BJ (cell line): Measurements from ENCODE around the gene ZBBX. TPM values are rescaled to one million over a fixed set of nuclear protein-coding genes. Genes with fewer than 3 reads are reported as not detected.
"Not testable (repeated sequence)": the region's sequence is repeated elsewhere in the genome, so short reads cannot be mapped to it uniquely, and the experiment has no call there.

ENCODE experiments used
- CTCF ChIA-PET: fragments of 350-600 bp; formaldehyde crosslinking; extraction: SDS; loops from one replicate; lab custom pipeline; 2021; ENCODE audit warnings: antibody characterized with exemption, inconsistent platforms; lab: Yijun Ruan, JAX
- POLR2A ChIA-PET: fragments of 300-600 bp; sonication (Branson Sonifier 250); formaldehyde crosslinking; extraction: SDS; loops from one replicate; lab custom pipeline; 2021; ENCODE audit warnings: antibody characterized with exemption; lab: Charles Lee
- DNase-seq: peaks from one replicate; pipeline ENCODE4 v3.0.0-alpha.2; 2011; ENCODE audit warnings: low read depth
- H3K27me3 ChIP-seq: 2 replicates; pipeline ENCODE4 v1.6.0; 2011; ENCODE audit warnings: low read length; ENCODE audit not compliant: control insufficient read depth, insufficient read depth
- H3K36me3 ChIP-seq: 2 replicates; pipeline ENCODE4 v1.5.1; 2011; ENCODE audit warnings: low read length; ENCODE audit not compliant: control insufficient read depth, insufficient read depth
- H3K4me3 ChIP-seq: 2 replicates; pipeline ENCODE4 v1.5.1; 2011; ENCODE audit warnings: low read depth, mild to moderate bottlenecking, control low read depth, low read length
- CTCF ChIP-seq: IDR thresholded peaks from 2 replicates; pipeline ENCODE4 v1.5.1; 2011; ENCODE audit warnings: low read depth, mild to moderate bottlenecking, control low read depth, inconsistent platforms, low read length, moderate library complexity; ENCODE audit not compliant: insufficient read depth
- polyA minus RNA-seq: library from RNA; depleted of rRNA, polyadenylated mRNA; stranded (reverse); fragments of >200 nt; gene quantifications from 2 replicates; pipeline ENCODE4 v1.2.3, GENCODE V29; 2011; rRNA and poly(A)+ RNA removed
- polyA plus RNA-seq: library from polyadenylated mRNA; depleted of rRNA; stranded (reverse); fragments of >200 nt; gene quantifications from 2 replicates; pipeline ENCODE4 v1.2.3, GENCODE V29; 2011; rRNA removed

ZBBX gene
- not detected in 2 replicates for polyA plus RNA-seq
- polyA minus RNA-seq = not detected in 2 replicates

GRCh38 chr3:167380004-167380689 is at the start of gene ZBBX:
ZBBX (minus strand) TSS chr3:167380297; CDS start chr3:167372901, 7,396 bp downstream.
- ChIA-PET CTCF (interaction anchor here (0.5 to 4.2 kb wide), 13 partner anchors 9 to 1228 kb away, joined by 3 to 25 read pairs (median 4); partner anchors contain the start of gene SERPINI1), POLR2A (interaction anchor here (0.6 kb wide), 1 partner anchor 26 kb away, joined by 3 read pairs; no protein-coding TSS in a partner anchor)
- peak; percentile 89 for TF ChIP-seq CTCF
- DNase-seq = peak; percentile 9
- H3K27me3 ChIP-seq = no peaks in the 10 kb centered on the region
- H3K4me3 ChIP-seq = peak within 1 kb of the TSS; percentile 32
- H3K36me3 ChIP-seq = no peaks in the 10 kb centered on the region

- POLR2A ChIA-PET, H3K27me3 ChIP-seq, H3K36me3 ChIP-seq, CTCF ChIA-PET, DNase-seq, H3K4me3 ChIP-seq: not testable (repeated sequence)
Observed at GRCh38 chr3:167426962-167427361, 46.9 kb upstream of the ZBBX start.

- POLR2A ChIA-PET, H3K4me3 ChIP-seq, DNase-seq, H3K27me3 ChIP-seq, H3K36me3 ChIP-seq, CTCF ChIA-PET: not testable (repeated sequence)
Observed at GRCh38 chr3:167422396-167422795, 42.3 kb upstream of the ZBBX start.

GRCh38 chr3:167409611-167410010 is 29.5 kb upstream of the ZBBX start:
- H3K36me3 ChIP-seq = no peaks in the 10 kb centered on the region

GRCh38 chr3:167406876-167407492 is 26.9 kb upstream of the ZBBX start:
- H3K4me3 ChIP-seq = no peak overlapping the region
- no peak for TF ChIP-seq CTCF
- H3K27me3 ChIP-seq = no peaks in the 10 kb centered on the region
- ChIA-PET POLR2A (no interaction called here), CTCF (no interaction called here)
- no peak for DNase-seq
- no peaks in the 10 kb centered on the region for H3K36me3 ChIP-seq

More at GRCh38 chr3:167409611-167410010, 29.5 kb upstream of the ZBBX start:
- Histone ChIP-seq H3K27me3 (no peaks in the 10 kb centered on the region), H3K4me3 (no peak overlapping the region)
- ChIA-PET POLR2A (no interaction called here), CTCF (interaction anchor here (1.2 kb wide), 1 partner anchor 29 kb away, joined by 3 read pairs; the partner anchor contains the start of gene ZBBX)
- no peak for TF ChIP-seq CTCF
- DNase-seq = no peak

GRCh38 chr3:167397826-167398225 is 17.7 kb upstream of the ZBBX start:
- H3K27me3 ChIP-seq = no peaks in the 10 kb centered on the region
- POLR2A ChIA-PET = no interaction called here
- no peaks in the 10 kb centered on the region for H3K36me3 ChIP-seq
- DNase-seq = no peak
- H3K4me3 ChIP-seq = no peak overlapping the region
- TF ChIP-seq CTCF = no peak
- CTCF ChIA-PET = interaction anchor here (0.6 kb wide), 1 partner anchor 22 kb away, joined by 4 read pairs; no protein-coding TSS in a partner anchor
